ENCODE results near the gene PPP1R9A. TPM values are rescaled to one million over a fixed set of nuclear protein-coding genes. Genes with fewer than 3 reads are reported as not detected.

The PPP1R9A gene
- polyA plus RNA-seq, 1 donor (not counting 4 experiments of a cell fraction or from before 2014, with no cell fraction given): 0.01 TPM

GRCh38 chr7:95169678-95170077 is 262.3 kb downstream of the PPP1R9A start:
- Histone ChIP-seq H3K4me3 (ENCODE audit: control insufficient read depth in 2 of 3, extremely low read depth in 1 of 3, insufficient read depth in 2 of 3, low read depth in 1 of 3, low read length in 3 of 3) (no peak overlapping the region), H2AFZ (ENCODE audit: control insufficient read depth, low read length) (no peak overlapping the region), H3K9me1 (ENCODE audit: control insufficient read depth, extremely low read depth, insufficient read depth, low read length) (no peaks in the 10 kb centered on the region), H3K27ac (ENCODE audit: control insufficient read depth, insufficient read depth, low read length) (no peak overlapping the region), H3K4me1 (ENCODE audit: control insufficient read depth, extremely low read depth, insufficient read depth, low read length) (no peaks in the 10 kb centered on the region), H3K27me3 (ENCODE audit: control insufficient read depth, extremely low read depth, insufficient read depth, low read length) (no peaks in the 10 kb centered on the region), H3K36me3 (ENCODE audit: control insufficient read depth in 2 of 2, extremely low read depth in 1 of 2, insufficient read depth in 2 of 2, low read length in 2 of 2) (no peaks in the 10 kb centered on the region), H3K79me2 (ENCODE audit: control insufficient read depth, insufficient read depth, low read length) (no peaks in the 10 kb centered on the region), H4K20me1 (ENCODE audit: control insufficient read depth, extremely low read depth, insufficient read depth, low read length) (no peaks in the 10 kb centered on the region), H3K9me3 (ENCODE audit: control insufficient read depth, low read depth, low read length) (no peaks in the 10 kb centered on the region), H3K9ac (ENCODE audit: control insufficient read depth, extremely low read depth, insufficient read depth, low read length) (no peak overlapping the region), H3K4me2 (ENCODE audit: control insufficient read depth, extremely low read depth, insufficient read depth, low read depth, low read length) (no peak overlapping the region)
- DNase-seq (ENCODE audit: low read depth, low spot score): no peak
- dilution Hi-C loops (cut with MboI; ENCODE audit: extremely low pct_ligation_motif_present, low sequenced_read_pairs): no loop called here
- no peak for FAIRE-seq
- TF ChIP-seq EZH2 (IDR thresholded peaks at IDR 0.05; ENCODE audit: low read length) (no peak), CTCF (optimal IDR thresholded peaks at IDR 0.05 in 1 of 3, IDR thresholded peaks at IDR 0.05 in 1 of 3, conservative IDR thresholded peaks at IDR 0.05 in 1 of 3; ENCODE audit: extremely low read depth in 1 of 3, insufficient read depth in 2 of 3, low read length in 3 of 3) (no peak)

GRCh38 chr7:95172420-95172819 is 265.0 kb downstream of the PPP1R9A start:
- Histone ChIP-seq H3K27ac (ENCODE audit: control insufficient read depth, insufficient read depth, low read length) (no peak overlapping the region), H3K4me2 (ENCODE audit: control insufficient read depth, extremely low read depth, insufficient read depth, low read depth, low read length) (no peak overlapping the region), H3K79me2 (ENCODE audit: control insufficient read depth, insufficient read depth, low read length) (no peaks in the 10 kb centered on the region), H4K20me1 (ENCODE audit: control insufficient read depth, extremely low read depth, insufficient read depth, low read length) (no peaks in the 10 kb centered on the region), H3K4me1 (ENCODE audit: control insufficient read depth, extremely low read depth, insufficient read depth, low read length) (no peaks in the 10 kb centered on the region), H3K4me3 (ENCODE audit: control insufficient read depth in 2 of 3, extremely low read depth in 1 of 3, insufficient read depth in 2 of 3, low read depth in 1 of 3, low read length in 3 of 3) (no peak overlapping the region), H3K9me1 (ENCODE audit: control insufficient read depth, extremely low read depth, insufficient read depth, low read length) (no peaks in the 10 kb centered on the region), H3K9me3 (ENCODE audit: control insufficient read depth, low read depth, low read length) (no peaks in the 10 kb centered on the region), H2AFZ (ENCODE audit: control insufficient read depth, low read length) (no peak overlapping the region), H3K36me3 (ENCODE audit: control insufficient read depth in 2 of 2, extremely low read depth in 1 of 2, insufficient read depth in 2 of 2, low read length in 2 of 2) (no peaks in the 10 kb centered on the region), H3K27me3 (ENCODE audit: control insufficient read depth, extremely low read depth, insufficient read depth, low read length) (no peaks in the 10 kb centered on the region), H3K9ac (ENCODE audit: control insufficient read depth, extremely low read depth, insufficient read depth, low read length) (no peak overlapping the region)
- dilution Hi-C loops (cut with MboI; ENCODE audit: extremely low pct_ligation_motif_present, low sequenced_read_pairs): no loop called here
- FAIRE-seq: no peak
- no peak for TF ChIP-seq CTCF (optimal IDR thresholded peaks at IDR 0.05 in 1 of 3, IDR thresholded peaks at IDR 0.05 in 1 of 3, conservative IDR thresholded peaks at IDR 0.05 in 1 of 3; ENCODE audit: extremely low read depth in 1 of 3, insufficient read depth in 2 of 3, low read length in 3 of 3)
- no peak for TF ChIP-seq EZH2 (IDR thresholded peaks at IDR 0.05; ENCODE audit: low read length)
- DNase-seq (ENCODE audit: low read depth, low spot score): no peak

All from keratinocyte (primary cell).